Measurements from ENCODE around the gene EYA4.
A peak's percentile ranks its signal among the peaks of the same experiment; 100 is the strongest.

GRCh38 chr6:133242637-133243585, 1.8 kb downstream of the EYA4 start:
- TF ChIP-seq CTCF (IDR thresholded peaks at IDR 0.05; ENCODE audit: extremely low read depth in 1 of 2, insufficient read depth in 1 of 2, low read depth in 1 of 2, low read length in 2 of 2) (no peak), POLR2A (IDR thresholded peaks at IDR 0.05; ENCODE audit: low read depth, low read length) (no peak), MYC (IDR thresholded peaks at IDR 0.05; ENCODE audit: low read depth, low read length) (no peak), EZH2 (IDR thresholded peaks at IDR 0.05; ENCODE audit: borderline replicate concordance, low read depth, low read length, severe bottlenecking) (peak; percentile 63), MAX (IDR thresholded peaks at IDR 0.05; ENCODE audit: insufficient read depth, insufficient read length) (no peak)
